ENCODE measurements around the gene BANP.
"Not testable (repeated sequence)": the region's sequence is repeated elsewhere in the genome, so short reads cannot be mapped to it uniquely, and the experiment has no call there.

The BANP gene

GRCh38 chr16:88083582-88083981 lies 132.3 kb downstream of the BANP start:
- H3K4me1 ChIP-seq (ENCODE audit: control insufficient read depth, insufficient read depth, low read length, poor library complexity, severe bottlenecking): no peaks in the 10 kb centered on the region
- no peak overlapping the region for H3K4me3 ChIP-seq (ENCODE audit: insufficient read depth, low read depth, low read length, poor library complexity, severe bottlenecking)
- no peaks in the 10 kb centered on the region for H3K36me3 ChIP-seq (ENCODE audit: control insufficient read depth, insufficient read depth, low read length)
- H3K27me3 ChIP-seq (replicated peaks; ENCODE audit: control insufficient read depth, insufficient read depth, low read length, poor library complexity, severe bottlenecking): no peaks in the 10 kb centered on the region
- H3K27ac ChIP-seq (ENCODE audit: insufficient read depth, low read length, poor library complexity, severe bottlenecking): no peak overlapping the region
- H3K9me3 ChIP-seq (ENCODE audit: control insufficient read depth, low read length): no peaks in the 10 kb centered on the region
- no peak for DNase-seq

GRCh38 chr16:88084881-88085280 lies 133.6 kb downstream of the BANP start:
- Histone ChIP-seq H3K27ac (ENCODE audit: insufficient read depth, low read length, poor library complexity, severe bottlenecking) (no peak overlapping the region), H3K9me3 (ENCODE audit: control insufficient read depth, low read length) (no peaks in the 10 kb centered on the region), H3K4me1 (ENCODE audit: control insufficient read depth, insufficient read depth, low read length, poor library complexity, severe bottlenecking) (no peaks in the 10 kb centered on the region), H3K36me3 (ENCODE audit: control insufficient read depth, insufficient read depth, low read length) (no peaks in the 10 kb centered on the region), H3K27me3 (replicated peaks; ENCODE audit: control insufficient read depth, insufficient read depth, low read length, poor library complexity, severe bottlenecking) (no peaks in the 10 kb centered on the region), H3K4me3 (ENCODE audit: insufficient read depth, low read depth, low read length, poor library complexity, severe bottlenecking) (no peak overlapping the region)
- no peak for DNase-seq

GRCh38 chr16:88086571-88087516 lies 135.6 kb downstream of the BANP start:
- no peaks in the 10 kb centered on the region for H3K9me3 ChIP-seq (ENCODE audit: control insufficient read depth, low read length)
- no peak overlapping the region for H3K27ac ChIP-seq (ENCODE audit: insufficient read depth, low read length, poor library complexity, severe bottlenecking)
- H3K27me3 ChIP-seq (replicated peaks; ENCODE audit: control insufficient read depth, insufficient read depth, low read length, poor library complexity, severe bottlenecking): no peaks in the 10 kb centered on the region
- no peak for DNase-seq
- no peak overlapping the region for H3K4me3 ChIP-seq (ENCODE audit: insufficient read depth, low read depth, low read length, poor library complexity, severe bottlenecking)
- H3K4me1 ChIP-seq (ENCODE audit: control insufficient read depth, insufficient read depth, low read length, poor library complexity, severe bottlenecking): no peaks in the 10 kb centered on the region
- H3K36me3 ChIP-seq (ENCODE audit: control insufficient read depth, insufficient read depth, low read length): no peaks in the 10 kb centered on the region

- Histone ChIP-seq H3K36me3 (ENCODE audit: control insufficient read depth, insufficient read depth, low read length) (no peaks in the 10 kb centered on the region), H3K4me1 (ENCODE audit: control insufficient read depth, insufficient read depth, low read length, poor library complexity, severe bottlenecking) (no peaks in the 10 kb centered on the region), H3K4me3 (ENCODE audit: insufficient read depth, low read depth, low read length, poor library complexity, severe bottlenecking) (no peak overlapping the region), H3K9me3 (ENCODE audit: control insufficient read depth, low read length) (no peaks in the 10 kb centered on the region), H3K27ac (ENCODE audit: insufficient read depth, low read length, poor library complexity, severe bottlenecking) (no peak overlapping the region), H3K27me3 (replicated peaks; ENCODE audit: control insufficient read depth, insufficient read depth, low read length, poor library complexity, severe bottlenecking) (no peaks in the 10 kb centered on the region)
- DNase-seq: no peak
These were observed 136.3 kb downstream of the BANP start for GRCh38 chr16:88087517-88087877.

GRCh38 chr16:88088161-88088581 lies 136.9 kb downstream of the BANP start:
- Histone ChIP-seq H3K4me1 (ENCODE audit: control insufficient read depth, insufficient read depth, low read length, poor library complexity, severe bottlenecking) (no peaks in the 10 kb centered on the region), H3K36me3 (ENCODE audit: control insufficient read depth, insufficient read depth, low read length) (no peaks in the 10 kb centered on the region), H3K4me3 (ENCODE audit: insufficient read depth, low read depth, low read length, poor library complexity, severe bottlenecking) (no peak overlapping the region), H3K27me3 (replicated peaks; ENCODE audit: control insufficient read depth, insufficient read depth, low read length, poor library complexity, severe bottlenecking) (no peaks in the 10 kb centered on the region), H3K27ac (ENCODE audit: insufficient read depth, low read length, poor library complexity, severe bottlenecking) (no peak overlapping the region), H3K9me3 (ENCODE audit: control insufficient read depth, low read length) (no peaks in the 10 kb centered on the region)
- no peak for DNase-seq

- H3K4me3 ChIP-seq (ENCODE audit: insufficient read depth, low read depth, low read length, poor library complexity, severe bottlenecking); H3K27me3 ChIP-seq (replicated peaks; ENCODE audit: control insufficient read depth, insufficient read depth, low read length, poor library complexity, severe bottlenecking); H3K4me1 ChIP-seq (ENCODE audit: control insufficient read depth, insufficient read depth, low read length, poor library complexity, severe bottlenecking); H3K9me3 ChIP-seq (ENCODE audit: control insufficient read depth, low read length); H3K36me3 ChIP-seq (ENCODE audit: control insufficient read depth, insufficient read depth, low read length); DNase-seq; H3K27ac ChIP-seq (ENCODE audit: insufficient read depth, low read length, poor library complexity, severe bottlenecking): not testable (repeated sequence)
These were observed 137.4 kb downstream of the BANP start for GRCh38 chr16:88088611-88089010.

- not testable (repeated sequence) for H3K36me3 ChIP-seq (ENCODE audit: control insufficient read depth, insufficient read depth, low read length); H3K4me1 ChIP-seq (ENCODE audit: control insufficient read depth, insufficient read depth, low read length, poor library complexity, severe bottlenecking); DNase-seq; H3K4me3 ChIP-seq (ENCODE audit: insufficient read depth, low read depth, low read length, poor library complexity, severe bottlenecking); H3K9me3 ChIP-seq (ENCODE audit: control insufficient read depth, low read length); H3K27ac ChIP-seq (ENCODE audit: insufficient read depth, low read length, poor library complexity, severe bottlenecking); H3K27me3 ChIP-seq (replicated peaks; ENCODE audit: control insufficient read depth, insufficient read depth, low read length, poor library complexity, severe bottlenecking)
These were observed 137.8 kb downstream of the BANP start for GRCh38 chr16:88089071-88089470.

- H3K27me3 ChIP-seq (replicated peaks; ENCODE audit: control insufficient read depth, insufficient read depth, low read length, poor library complexity, severe bottlenecking): not testable (repeated sequence)
These were observed 138.6 kb downstream of the BANP start for GRCh38 chr16:88089632-88090376.

GRCh38 chr16:88090377-88091175 lies 139.3 kb downstream of the BANP start:
- not testable (repeated sequence) for H3K36me3 ChIP-seq (ENCODE audit: control insufficient read depth, insufficient read depth, low read length); H3K4me1 ChIP-seq (ENCODE audit: control insufficient read depth, insufficient read depth, low read length, poor library complexity, severe bottlenecking); H3K27me3 ChIP-seq (replicated peaks; ENCODE audit: control insufficient read depth, insufficient read depth, low read length, poor library complexity, severe bottlenecking); H3K4me3 ChIP-seq (ENCODE audit: insufficient read depth, low read depth, low read length, poor library complexity, severe bottlenecking); H3K9me3 ChIP-seq (ENCODE audit: control insufficient read depth, low read length); DNase-seq; H3K27ac ChIP-seq (ENCODE audit: insufficient read depth, low read length, poor library complexity, severe bottlenecking)

More at GRCh38 chr16:88089632-88090376, 138.6 kb downstream of the BANP start:
- H3K9me3 ChIP-seq (ENCODE audit: control insufficient read depth, low read length); DNase-seq; H3K36me3 ChIP-seq (ENCODE audit: control insufficient read depth, insufficient read depth, low read length); H3K27ac ChIP-seq (ENCODE audit: insufficient read depth, low read length, poor library complexity, severe bottlenecking); H3K4me1 ChIP-seq (ENCODE audit: control insufficient read depth, insufficient read depth, low read length, poor library complexity, severe bottlenecking); H3K4me3 ChIP-seq (ENCODE audit: insufficient read depth, low read depth, low read length, poor library complexity, severe bottlenecking): not testable (repeated sequence)

All from effector memory CD4-positive, alpha-beta T cell (primary cell).